Ectodermal cell (in vitro differentiated cells): ENCODE results near the gene FOXJ3.
"Not testable (repeated sequence)": the region's sequence is repeated elsewhere in the genome, so short reads cannot be mapped to it uniquely, and the experiment has no call there.

Experiments
- H3K27ac ChIP-seq: 2 replicates; pipeline ENCODE4 v1.7.0; 2013; ENCODE audit warnings: mild to moderate bottlenecking, low read depth, low read length; ENCODE audit not compliant: insufficient read depth, poor library complexity, severe bottlenecking
- H3K27me3 ChIP-seq: 2 replicates; pipeline ENCODE4 v1.7.0; 2013; ENCODE audit warnings: mild to moderate bottlenecking, low read length; ENCODE audit not compliant: insufficient read depth, control insufficient read depth, poor library complexity, severe bottlenecking
- H3K36me3 ChIP-seq: one replicate; pipeline ENCODE4 v1.7.0; 2013; ENCODE audit warnings: low read length; ENCODE audit not compliant: control insufficient read depth, insufficient read depth
- H3K4me1 ChIP-seq: one replicate; pipeline ENCODE4 v1.7.0; 2013; ENCODE audit warnings: low read length; ENCODE audit not compliant: control insufficient read depth, insufficient read depth
- H3K4me3 ChIP-seq: 2 replicates; pipeline ENCODE4 v1.7.0; 2013; ENCODE audit warnings: low read depth, low read length, control low read depth; ENCODE audit not compliant: insufficient read depth
- H3K9me3 ChIP-seq: 2 replicates; pipeline ENCODE4 v1.7.0; 2013; ENCODE audit warnings: mild to moderate bottlenecking, low read length, moderate library complexity; ENCODE audit not compliant: control insufficient read depth
- WGBS, 2 experiments: methylation state at CpG; one replicate each; pipeline ENCODE4 v1.1.7; 2013; ENCODE audit warnings: missing lambda C conversion rate in 2 of 2; 5-methylcytosine and 5-hydroxymethylcytosine counted together

FOXJ3 gene

GRCh38 chr1:42206930-42207329 lies 128.1 kb downstream of the FOXJ3 start:
- WGBS, 2 experiments = 96 to 100% methylated on average over 1 to 2 of the region's 2 CpGs
- not testable (repeated sequence) for H3K4me1 ChIP-seq

GRCh38 chr1:42206164-42206563 lies 128.9 kb downstream of the FOXJ3 start:
- Histone ChIP-seq H3K9me3 (no peaks in the 10 kb centered on the region), H3K4me1 (peaks cover 10% of the 10 kb centered on the region), H3K4me3 (no peak overlapping the region), H3K27me3 (no peaks in the 10 kb centered on the region), H3K27ac (no peak overlapping the region), H3K36me3 (no peaks in the 10 kb centered on the region)
- 95% methylated on average over 3 of the region's 3 CpGs for WGBS, 2 experiments

More at GRCh38 chr1:42206930-42207329, 128.1 kb downstream of the FOXJ3 start:
- H3K4me3 ChIP-seq, H3K36me3 ChIP-seq, H3K27ac ChIP-seq, H3K9me3 ChIP-seq, H3K27me3 ChIP-seq: not testable (repeated sequence)

- Histone ChIP-seq H3K36me3 (peaks cover 4% of the 10 kb centered on the region), H3K27ac (no peak overlapping the region), H3K4me3 (no peak overlapping the region), H3K4me1 (no peaks in the 10 kb centered on the region), H3K9me3 (no peaks in the 10 kb centered on the region), H3K27me3 (no peaks in the 10 kb centered on the region)
These were observed 133.0 kb downstream of the FOXJ3 start for GRCh38 chr1:42201986-42202385.

GRCh38 chr1:42198251-42198650 lies 136.8 kb downstream of the FOXJ3 start:
- WGBS, 2 experiments = 97 to 98% methylated on average over 5 of the region's 5 CpGs
- no peaks in the 10 kb centered on the region for H3K4me1 ChIP-seq
- no peak overlapping the region for H3K27ac ChIP-seq
- H3K4me3 ChIP-seq = no peak overlapping the region
- H3K27me3 ChIP-seq = no peaks in the 10 kb centered on the region
- no peaks in the 10 kb centered on the region for H3K9me3 ChIP-seq
- H3K36me3 ChIP-seq = peaks cover 4% of the 10 kb centered on the region

- no peaks in the 10 kb centered on the region for H3K4me1 ChIP-seq
- no peaks in the 10 kb centered on the region for H3K9me3 ChIP-seq
- peaks cover 8% of the 10 kb centered on the region for H3K36me3 ChIP-seq
- WGBS, 2 experiments = 96 to 97% methylated on average over 3 of the region's 3 CpGs
- no peak overlapping the region for H3K27ac ChIP-seq
- no peak overlapping the region for H3K4me3 ChIP-seq
- no peaks in the 10 kb centered on the region for H3K27me3 ChIP-seq
These were observed 139.2 kb downstream of the FOXJ3 start for GRCh38 chr1:42195841-42196240.

GRCh38 chr1:42192106-42192505 lies 142.9 kb downstream of the FOXJ3 start:
- H3K36me3 ChIP-seq = peaks cover 4% of the 10 kb centered on the region
- 96 to 98% methylated on average over 4 of the region's 4 CpGs for WGBS, 2 experiments

GRCh38 chr1:42191319-42191718 lies 143.7 kb downstream of the FOXJ3 start:
- Histone ChIP-seq H3K27ac (no peak overlapping the region), H3K4me1 (no peaks in the 10 kb centered on the region), H3K9me3 (no peaks in the 10 kb centered on the region), H3K4me3 (no peak overlapping the region), H3K36me3 (peaks cover 4% of the 10 kb centered on the region), H3K27me3 (no peaks in the 10 kb centered on the region)
- 94 to 98% methylated on average over 8 of the region's 8 CpGs for WGBS, 2 experiments

More at GRCh38 chr1:42192106-42192505, 142.9 kb downstream of the FOXJ3 start:
- H3K9me3 ChIP-seq = no peaks in the 10 kb centered on the region
- no peak overlapping the region for H3K27ac ChIP-seq
- H3K4me1 ChIP-seq = no peaks in the 10 kb centered on the region
- no peaks in the 10 kb centered on the region for H3K27me3 ChIP-seq
- H3K4me3 ChIP-seq = no peak overlapping the region

- WGBS, 2 experiments = 95% methylated on average over 4 to 6 of the region's 6 CpGs
- H3K4me3 ChIP-seq = no peak overlapping the region
- H3K9me3 ChIP-seq = no peaks in the 10 kb centered on the region
- peaks cover 4% of the 10 kb centered on the region for H3K36me3 ChIP-seq
- H3K27me3 ChIP-seq = no peaks in the 10 kb centered on the region
- H3K4me1 ChIP-seq = no peaks in the 10 kb centered on the region
- no peak overlapping the region for H3K27ac ChIP-seq
These were observed 144.8 kb downstream of the FOXJ3 start for GRCh38 chr1:42189931-42190853.

- peaks cover 2% of the 10 kb centered on the region for H3K36me3 ChIP-seq
These were observed 148.9 kb downstream of the FOXJ3 start for GRCh38 chr1:42186152-42186551.

GRCh38 chr1:42184616-42185015 lies 150.4 kb downstream of the FOXJ3 start:
- WGBS, 2 experiments = 89 to 94% methylated on average over 3 of the region's 3 CpGs
- H3K27me3 ChIP-seq = no peaks in the 10 kb centered on the region
- peaks cover 6% of the 10 kb centered on the region for H3K36me3 ChIP-seq

More at GRCh38 chr1:42186152-42186551, 148.9 kb downstream of the FOXJ3 start:
- no peaks in the 10 kb centered on the region for H3K9me3 ChIP-seq
- H3K4me3 ChIP-seq = no peak overlapping the region
- no peaks in the 10 kb centered on the region for H3K4me1 ChIP-seq
- no peaks in the 10 kb centered on the region for H3K27me3 ChIP-seq
- no peak overlapping the region for H3K27ac ChIP-seq
- 96 to 99% methylated on average over 3 of the region's 3 CpGs for WGBS, 2 experiments

More at GRCh38 chr1:42184616-42185015, 150.4 kb downstream of the FOXJ3 start:
- Histone ChIP-seq H3K9me3 (no peaks in the 10 kb centered on the region), H3K4me3 (no peak overlapping the region), H3K27ac (no peak overlapping the region), H3K4me1 (no peaks in the 10 kb centered on the region)
